Fibroblast of lung (primary cell): ENCODE measurements around the gene POU4F3. TPM values are rescaled to one million over a fixed set of nuclear protein-coding genes. Genes with fewer than 3 reads are reported as not detected.

Experiments used
- DNase-seq, 2 donors: peaks; one replicate each; pipeline versions ENCODE4 v3.0.0 to v3.0.0-alpha.2; 2010; ENCODE audit warnings: low read depth in 2 of 2
- H2AFZ ChIP-seq: 2 replicates; pipeline ENCODE4 v1.5.1; 2012; ENCODE audit warnings: low read length, control low read depth, inconsistent platforms
- H3K27ac ChIP-seq: 2 replicates; pipeline ENCODE4 v1.5.1; 2011; ENCODE audit warnings: low read length, control low read depth; ENCODE audit not compliant: insufficient read depth
- H3K27me3 ChIP-seq: 2 replicates; pipeline ENCODE4 v1.5.1; 2011; ENCODE audit warnings: mild to moderate bottlenecking, low read length; ENCODE audit not compliant: control insufficient read depth, insufficient read depth
- H3K36me3 ChIP-seq: 2 replicates; pipeline ENCODE4 v1.5.1; 2011; ENCODE audit warnings: low read length; ENCODE audit not compliant: control insufficient read depth, insufficient read depth
- H3K4me1 ChIP-seq: 2 replicates; pipeline ENCODE4 v1.5.1; 2011; ENCODE audit warnings: low read length; ENCODE audit not compliant: control insufficient read depth, insufficient read depth; ENCODE audit errors: extremely low read depth
- H3K4me2 ChIP-seq: 2 replicates; pipeline ENCODE4 v1.5.1; 2011; ENCODE audit warnings: low read length, control low read depth; ENCODE audit not compliant: insufficient read depth; ENCODE audit errors: extremely low read depth
- H3K4me3 ChIP-seq, 4 experiments: fragments of 200-600 bp in 1 of 4; sonication (generic) in 1 of 4; replicated peaks in 1 of 4; 2 replicates each; pipeline ENCODE4 v1.5.1; 2011 to 2016; ENCODE audit warnings: low read length in 4 of 4, low read depth in 3 of 4, mild to moderate bottlenecking in 3 of 4, control low read depth in 2 of 4, inconsistent platforms in 1 of 4, mixed read lengths in 1 of 4; ENCODE audit not compliant: insufficient read depth in 1 of 4; ENCODE audit errors: control extremely low read depth in 1 of 4
- H3K79me2 ChIP-seq: 2 replicates; pipeline ENCODE4 v1.5.1; 2012; ENCODE audit warnings: mild to moderate bottlenecking, low read length, inconsistent platforms; ENCODE audit not compliant: control insufficient read depth, insufficient read depth
- H3K9ac ChIP-seq: 2 replicates; pipeline ENCODE4 v1.5.1; 2011; ENCODE audit warnings: mild to moderate bottlenecking, low read length, control low read depth; ENCODE audit not compliant: insufficient read depth
- H3K9me3 ChIP-seq: 2 replicates; pipeline ENCODE4 v1.5.1; 2012; ENCODE audit warnings: low read depth, low read length; ENCODE audit not compliant: control insufficient read depth, insufficient read depth
- H4K20me1 ChIP-seq: 2 replicates; pipeline ENCODE4 v1.5.1; 2011; ENCODE audit warnings: low read length; ENCODE audit not compliant: control insufficient read depth, insufficient read depth; ENCODE audit errors: extremely low read depth
- CTCF ChIP-seq, 2 donors: IDR thresholded peaks in 1 of 2; conservative IDR thresholded peaks in 1 of 2; 1 replicate in 1 of 2; 2 replicates in 1 of 2; pipeline ENCODE4 v1.5.1; 2011 to 2012; ENCODE audit warnings: low read length in 2 of 2, control low read depth in 1 of 2, inconsistent platforms in 1 of 2, low read depth in 1 of 2, mild to moderate bottlenecking in 1 of 2
- EZH2 ChIP-seq: IDR thresholded peaks from 2 replicates; pipeline ENCODE4 v1.5.1; 2012; ENCODE audit warnings: low read length, control low read depth, mild to moderate bottlenecking; ENCODE audit errors: missing control alignments
- polyA plus RNA-seq, 2 donors: library from polyadenylated mRNA; depleted of rRNA in 1 of 2; stranded (reverse) in 1 of 2; unstranded in 1 of 2; fragments of >200 nt; gene quantifications; 2 replicates each; pipeline ENCODE4 v1.2.1, GENCODE V29; 2011 to 2012; ENCODE audit warnings: missing spikeins in 1 of 2
- total RNA-seq: library from RNA; depleted of rRNA; stranded (reverse); fragments of >200 nt; gene quantifications from 2 replicates; pipeline ENCODE4 v1.2.1, GENCODE V29; 2014

The POU4F3 gene
- total and polyA plus RNA-seq, 2 donors (not counting 1 experiment from before 2014, with no cell fraction given): not detected

- H3K79me2 ChIP-seq: no peaks in the 10 kb centered on the region
- no peak overlapping the region for H3K9ac ChIP-seq
- H3K36me3 ChIP-seq: no peaks in the 10 kb centered on the region
- no peaks in the 10 kb centered on the region for H4K20me1 ChIP-seq
- H3K27ac ChIP-seq: no peak overlapping the region
- no peak overlapping the region for H3K4me2 ChIP-seq
- no peak for DNase-seq
- peaks cover 2% of the 10 kb centered on the region for H3K27me3 ChIP-seq
- no peaks in the 10 kb centered on the region for H3K4me1 ChIP-seq
- H3K9me3 ChIP-seq: no peaks in the 10 kb centered on the region
- TF ChIP-seq EZH2 (no peak), CTCF (conservative IDR thresholded peaks at IDR 0.05 in 1 of 2, IDR thresholded peaks at IDR 0.05 in 1 of 2; ENCODE audit: low read depth in 1 of 2, low read length in 2 of 2) (no peak)
- H2AFZ ChIP-seq: no peak overlapping the region
- H3K4me3 ChIP-seq: no peak overlapping the region
Measured at GRCh38 chr5:146306838-146307237, 31.8 kb upstream of the POU4F3 start.

DNA sequence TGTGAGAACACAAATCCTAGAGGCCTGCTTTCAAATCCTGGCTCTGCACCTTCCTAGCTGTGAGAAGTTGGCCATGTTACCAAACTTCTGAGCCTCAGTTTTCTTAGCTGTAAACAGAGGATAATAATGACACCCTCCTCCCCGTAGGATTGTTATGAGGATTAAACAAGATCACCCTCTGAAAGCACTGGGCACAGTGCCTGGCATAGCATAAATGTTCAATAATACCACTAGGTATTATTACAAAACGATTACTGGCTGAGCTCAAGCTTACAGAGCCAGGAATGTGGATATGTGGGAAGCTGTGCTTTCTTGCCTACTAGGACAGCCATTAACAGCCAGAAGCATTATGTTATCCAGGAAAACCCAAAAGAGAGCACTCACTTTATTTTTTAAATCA, 30.8 kb upstream of the POU4F3 start:
- no peak overlapping the region for H2AFZ ChIP-seq
- no peak overlapping the region for H3K27ac ChIP-seq
- no peaks in the 10 kb centered on the region for H4K20me1 ChIP-seq
- no peaks in the 10 kb centered on the region for H3K4me1 ChIP-seq
- no peak for DNase-seq
- no peaks in the 10 kb centered on the region for H3K79me2 ChIP-seq
- TF ChIP-seq EZH2 (no peak), CTCF (conservative IDR thresholded peaks at IDR 0.05 in 1 of 2, IDR thresholded peaks at IDR 0.05 in 1 of 2; ENCODE audit: low read depth in 1 of 2, low read length in 2 of 2) (no peak)
- H3K36me3 ChIP-seq: no peaks in the 10 kb centered on the region
- H3K27me3 ChIP-seq: peaks cover 2% of the 10 kb centered on the region
- H3K4me2 ChIP-seq: no peak overlapping the region
- no peak overlapping the region for H3K9ac ChIP-seq
- no peak overlapping the region for H3K4me3 ChIP-seq
- no peaks in the 10 kb centered on the region for H3K9me3 ChIP-seq

DNA sequence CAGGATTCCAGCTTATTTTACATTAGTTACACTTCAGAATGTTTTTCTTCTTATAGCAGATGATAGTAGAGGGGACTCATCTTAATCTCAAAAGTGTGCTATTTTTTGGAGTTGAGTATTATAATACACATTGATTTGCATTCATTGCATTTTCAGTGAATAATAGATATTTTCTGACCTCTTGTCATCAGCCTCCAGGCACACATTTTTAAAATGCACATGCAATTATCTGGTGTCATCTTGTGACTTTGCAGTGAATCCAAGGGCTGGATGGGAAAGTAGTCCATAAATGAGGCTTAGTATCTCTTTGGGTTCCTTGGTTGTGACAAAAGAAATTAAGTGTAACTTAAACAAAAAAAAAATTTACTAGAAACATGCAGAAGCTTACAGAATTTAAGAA, 28.1 kb upstream of the POU4F3 start:
- no peaks in the 10 kb centered on the region for H3K9me3 ChIP-seq
- no peak overlapping the region for H3K27ac ChIP-seq
- no peak for DNase-seq
- no peaks in the 10 kb centered on the region for H3K79me2 ChIP-seq
- H4K20me1 ChIP-seq: no peaks in the 10 kb centered on the region
- H2AFZ ChIP-seq: no peak overlapping the region
- no peaks in the 10 kb centered on the region for H3K36me3 ChIP-seq
- TF ChIP-seq EZH2 (no peak), CTCF (conservative IDR thresholded peaks at IDR 0.05 in 1 of 2, IDR thresholded peaks at IDR 0.05 in 1 of 2; ENCODE audit: low read depth in 1 of 2, low read length in 2 of 2) (no peak)
- H3K4me1 ChIP-seq: no peaks in the 10 kb centered on the region
- H3K27me3 ChIP-seq: peaks cover 2% of the 10 kb centered on the region
- H3K4me2 ChIP-seq: no peak overlapping the region
- H3K4me3 ChIP-seq: no peak overlapping the region
- no peak overlapping the region for H3K9ac ChIP-seq
